ENCODE data around the gene SPATA24. TPM values are rescaled to one million over a fixed set of nuclear protein-coding genes. Genes with fewer than 3 reads are reported as not detected.

Gene SPATA24
- total and polyA plus RNA-seq, 2 of the 8 experiments (the other 6 are each of a cell fraction or from before 2014, with no cell fraction given): 5.8 to 9.4 TPM

DNA sequence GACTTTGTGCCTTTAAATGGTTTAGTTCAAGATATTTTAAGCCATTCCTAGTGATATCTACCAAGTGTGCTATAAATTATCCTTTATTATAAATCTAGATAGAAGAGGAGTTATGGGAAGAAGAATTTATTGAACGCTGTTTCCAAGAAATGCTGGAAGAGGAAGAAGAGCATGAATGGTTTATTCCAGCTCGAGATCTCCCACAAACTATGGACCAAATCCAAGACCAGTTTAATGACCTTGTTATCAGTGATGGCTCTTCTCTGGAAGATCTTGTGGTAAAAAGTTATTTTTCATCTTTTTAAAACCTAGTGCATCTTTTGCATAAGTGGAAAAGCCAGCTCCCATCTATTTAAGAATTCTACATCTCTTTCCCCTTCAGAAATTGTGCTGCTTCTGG lies 39.4 kb downstream of the SPATA24 start (continued):
- TF ChIP-seq RFX5 (IDR thresholded peaks at IDR 0.05; ENCODE audit: borderline replicate concordance, low read depth, low read length) (no peak), JUN (IDR thresholded peaks at IDR 0.05; ENCODE audit: low read depth, low read length) (no peak), POLR2AphosphoS5 (IDR thresholded peaks at IDR 0.05; ENCODE audit: low read depth, low read length) (no peak), CBX8 (IDR thresholded peaks at IDR 0.05; ENCODE audit: borderline replicate concordance, low read depth, low read length) (no peak), BACH1 (IDR thresholded peaks at IDR 0.05; ENCODE audit: low read length) (no peak)

Data from H1 (cell line).